NCI-H82 (cell line): Measurements from ENCODE around the gene TMEM269.
"Not testable (repeated sequence)": the region's sequence is repeated elsewhere in the genome, so short reads cannot be mapped to it uniquely, and the experiment has no call there.

ENCODE experiments used
- DNase-seq: peaks from one replicate; lab custom pipeline; 2025; lab: John Stamatoyannopoulos, UW

TMEM269 gene

GRCh38 chr1:42748021-42748420 lies 36.8 kb upstream of the TMEM269 start:
- no peak for DNase-seq

GRCh38 chr1:42748461-42749410 lies 36.1 kb upstream of the TMEM269 start:
- DNase-seq, result no peak

GRCh38 chr1:42750041-42750440 lies 34.8 kb upstream of the TMEM269 start:
- DNase-seq, result no peak

- not testable (repeated sequence) for DNase-seq
Measured at GRCh38 chr1:42751511-42752070, 33.2 kb upstream of the TMEM269 start.

DNA sequence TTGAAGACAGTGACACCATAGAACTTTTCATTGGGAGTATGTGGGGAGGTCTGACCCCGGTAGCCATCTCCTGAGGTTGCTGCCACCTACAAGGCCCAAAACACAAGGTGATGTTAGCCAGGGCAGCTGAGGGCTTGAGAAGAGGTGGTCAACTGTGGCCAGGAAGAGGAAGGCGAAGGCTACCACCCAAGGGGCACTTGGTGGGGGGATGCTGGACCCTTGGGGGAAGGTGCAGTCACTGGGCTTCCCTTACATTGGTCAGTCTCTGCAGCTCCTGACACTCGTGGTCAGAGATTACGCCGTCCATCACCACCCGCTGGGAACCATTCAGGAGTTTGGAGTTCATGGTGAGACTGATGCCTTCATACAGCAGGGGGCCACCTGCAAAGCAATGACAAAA lies 32.5 kb upstream of the TMEM269 start:
- DNase-seq, result no peak

DNA sequence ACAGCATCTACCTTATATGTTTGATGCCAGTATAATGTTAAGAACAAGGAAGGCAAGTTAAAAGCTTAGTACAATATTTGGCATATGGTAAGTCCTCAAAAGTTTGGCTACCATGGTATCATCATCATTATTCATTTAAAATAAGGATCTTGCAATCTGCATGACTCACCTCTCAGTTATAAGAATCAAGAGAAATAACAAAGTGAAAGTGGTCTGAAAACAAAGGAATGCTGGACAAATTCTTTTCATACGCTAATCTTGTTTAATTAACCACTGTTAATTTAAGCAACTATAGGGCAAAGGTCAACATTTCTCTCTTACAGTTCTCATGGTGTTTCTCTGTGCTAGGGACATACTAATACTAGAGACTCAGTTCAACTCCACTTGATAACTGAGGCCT lies 31.7 kb upstream of the TMEM269 start:
- DNase-seq, result no peak

DNA sequence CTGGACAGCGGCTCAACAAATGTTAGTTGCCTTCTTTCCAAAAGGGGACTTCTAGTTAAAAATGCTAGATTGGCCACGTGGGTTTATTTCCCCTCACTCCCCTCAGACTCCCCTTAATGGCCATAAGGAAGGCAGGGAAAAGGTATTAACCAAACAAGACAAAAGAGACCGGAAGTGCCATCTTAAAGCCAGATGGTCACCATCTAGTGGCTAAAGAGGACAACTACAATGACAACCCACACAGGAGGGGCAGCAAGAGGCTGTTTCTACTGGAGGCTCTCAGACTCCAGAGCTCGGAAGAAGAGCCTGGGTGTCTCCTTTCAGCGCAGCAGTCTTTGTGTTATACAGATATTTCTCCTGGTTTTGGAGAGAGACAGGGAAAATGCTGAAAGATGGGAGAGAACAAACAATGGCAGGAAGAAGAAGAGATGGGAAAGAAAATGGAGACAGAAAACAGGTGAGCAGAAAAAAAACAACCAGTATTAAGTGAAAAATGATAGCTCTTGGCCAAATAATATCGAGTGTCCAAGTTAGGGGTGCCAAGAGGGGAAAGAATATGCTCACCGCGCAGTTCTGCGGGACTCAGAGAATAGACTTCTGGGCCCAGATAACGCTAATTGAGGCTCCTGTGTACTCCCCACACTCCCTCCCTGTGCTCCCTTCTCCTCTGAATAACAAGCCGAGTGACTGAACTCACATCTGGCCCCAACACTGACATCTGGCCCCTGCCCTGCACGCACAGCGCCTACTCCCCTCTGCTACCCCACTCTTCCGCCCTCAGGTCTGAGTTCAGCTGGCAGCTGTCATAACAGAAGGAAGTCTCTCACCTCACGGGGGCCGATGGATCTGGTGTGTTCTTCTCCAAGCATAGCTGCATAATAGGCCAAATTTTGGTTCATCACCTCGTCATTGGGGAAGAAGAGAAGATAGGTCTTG lies 27.6 kb upstream of the TMEM269 start:
- DNase-seq, result peak; percentile 94

DNA sequence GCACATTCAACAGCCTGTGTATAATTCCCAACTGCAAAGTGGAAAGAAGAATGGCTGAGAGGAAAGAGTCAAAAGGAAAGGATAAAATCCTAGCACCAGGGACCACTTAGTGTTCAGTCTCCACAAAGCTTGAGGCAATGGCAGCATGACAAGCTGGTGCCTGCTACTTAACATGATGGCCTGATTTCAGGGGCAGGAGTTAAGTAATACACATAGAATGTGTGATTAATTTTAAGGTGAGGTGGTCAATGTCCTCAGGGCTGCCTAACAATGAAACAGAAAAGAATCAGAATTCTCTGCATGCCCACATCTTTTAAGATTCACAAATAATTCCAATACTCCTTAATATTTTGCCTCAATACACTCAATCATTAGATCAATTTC lies 26.9 kb upstream of the TMEM269 start:
- no peak for DNase-seq

DNA sequence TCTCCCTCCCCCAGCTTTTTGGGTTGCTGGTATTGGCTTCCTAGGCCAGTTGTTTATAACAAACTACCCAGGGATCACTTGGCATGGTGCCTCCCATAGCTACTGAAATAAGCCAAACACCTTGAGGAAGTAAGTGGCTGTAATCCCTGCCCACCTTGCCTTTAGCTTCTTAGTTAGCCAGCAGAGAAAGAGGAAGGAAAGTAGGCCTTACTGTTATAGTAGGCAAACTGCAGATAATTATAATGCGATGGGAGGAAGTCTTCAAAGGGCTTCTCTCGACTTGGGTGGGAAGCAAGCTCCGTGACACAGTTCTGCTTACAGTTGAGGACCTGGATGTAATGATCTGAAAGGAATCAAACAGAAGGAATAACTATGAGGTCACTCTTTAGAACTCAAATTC lies 26.1 kb upstream of the TMEM269 start:
- no peak for DNase-seq

- DNase-seq, result no peak
Measured at GRCh38 chr1:42759114-42759513, 25.7 kb upstream of the TMEM269 start.

GRCh38 chr1:42761567-42761966 lies 23.2 kb upstream of the TMEM269 start:
- no peak for DNase-seq

GRCh38 chr1:42762269-42762668 lies 22.5 kb upstream of the TMEM269 start:
- no peak for DNase-seq

- DNase-seq, result no peak
Measured at GRCh38 chr1:42765269-42765668, 19.5 kb upstream of the TMEM269 start.

DNA sequence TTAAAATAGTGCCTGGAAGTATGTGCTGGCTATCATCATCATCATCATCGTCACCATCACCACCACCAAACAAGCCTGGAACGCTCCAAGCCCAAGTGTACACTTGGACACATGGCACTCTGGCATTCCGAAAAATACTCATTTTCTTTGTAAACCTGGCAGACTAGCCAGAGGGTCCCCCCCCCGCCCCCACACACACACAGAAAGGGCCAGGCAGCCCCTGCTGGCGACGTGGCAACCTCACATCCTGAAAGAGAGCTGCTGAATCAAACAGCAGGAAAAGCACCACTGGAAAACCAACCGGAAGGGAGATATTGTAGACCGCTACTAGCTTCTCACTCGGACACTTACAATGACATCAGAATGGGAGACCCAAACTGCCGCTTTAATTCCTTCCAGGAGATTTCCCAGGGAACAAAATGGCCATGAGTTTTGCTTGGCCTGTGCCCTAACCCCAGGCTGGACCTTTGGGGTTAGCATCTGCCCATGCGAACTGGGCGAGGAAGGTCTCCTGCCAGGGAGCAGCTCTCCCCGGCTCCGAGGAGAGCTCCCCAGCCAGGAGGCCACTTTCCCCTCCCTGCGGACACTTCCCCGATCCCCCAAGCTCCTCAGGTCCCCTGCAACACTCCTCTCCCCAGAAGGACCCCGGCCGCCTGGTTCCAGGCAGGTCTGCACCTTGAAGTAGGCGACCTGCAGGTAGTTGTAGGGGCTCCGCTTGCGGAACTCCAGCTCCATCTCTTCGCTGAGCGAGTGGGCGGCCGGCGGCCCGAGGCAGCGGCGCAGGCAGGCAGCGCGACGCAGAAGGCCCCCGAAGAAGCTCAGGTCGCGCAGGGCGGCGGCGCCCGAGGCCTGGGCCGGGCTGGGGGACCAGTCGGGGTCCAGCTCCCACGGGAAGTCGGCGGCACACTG lies 18.7 kb upstream of the TMEM269 start:
- peak; percentile 83 for DNase-seq

DNA sequence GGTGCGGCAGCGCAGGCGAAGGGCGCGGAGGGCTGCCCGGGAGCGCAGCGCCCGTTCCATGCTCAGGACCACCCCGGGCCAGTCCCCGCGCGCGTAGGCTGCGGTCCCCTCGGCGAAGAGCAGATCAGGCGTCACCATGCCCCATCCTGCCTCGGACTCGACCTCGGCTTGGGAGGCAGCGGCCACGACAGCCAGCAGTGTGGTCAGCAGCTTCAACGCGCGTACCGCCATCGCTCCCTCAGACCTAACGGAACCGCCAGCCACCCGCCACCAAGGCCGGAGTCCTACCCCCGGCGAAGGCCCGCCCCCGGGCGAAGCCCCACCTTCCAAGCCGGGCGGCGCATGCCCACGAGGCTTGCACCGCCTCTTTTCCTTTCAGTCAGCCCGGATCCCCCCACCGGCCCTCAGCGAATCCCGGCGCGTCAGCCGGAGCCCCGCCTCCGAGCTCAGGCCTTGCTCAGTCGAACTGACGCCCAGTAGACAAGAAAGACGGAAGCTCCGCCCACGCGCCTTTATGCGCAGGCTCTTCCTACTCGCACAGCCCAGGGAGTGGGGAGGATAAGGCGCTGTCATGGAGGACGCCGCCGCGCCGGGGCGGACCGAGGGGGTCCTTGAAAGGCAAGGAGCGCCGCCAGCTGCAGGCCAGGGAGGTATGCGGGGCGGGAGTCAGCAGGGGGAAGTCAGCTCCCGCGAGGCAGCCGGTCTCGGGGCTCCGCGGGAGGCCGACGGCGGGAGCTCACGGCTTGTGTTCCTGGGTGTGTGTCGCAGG lies 17.9 kb upstream of the TMEM269 start, which contains the start of the genes C1orf50 and P3H1:
C1orf50 (plus strand) TSS at position 509 of the 769 bp plus-strand sequence; CDS start at position 572, 63 bp downstream.
P3H1 (minus strand) TSS at position 288 of the 769 bp plus-strand sequence; CDS start at position 231, 57 bp downstream.
- DNase-seq, result peak; percentile 100

GRCh38 chr1:42767510-42768000 lies 17.2 kb upstream of the TMEM269 start:
- DNase-seq, result peak; percentile 76

DNA sequence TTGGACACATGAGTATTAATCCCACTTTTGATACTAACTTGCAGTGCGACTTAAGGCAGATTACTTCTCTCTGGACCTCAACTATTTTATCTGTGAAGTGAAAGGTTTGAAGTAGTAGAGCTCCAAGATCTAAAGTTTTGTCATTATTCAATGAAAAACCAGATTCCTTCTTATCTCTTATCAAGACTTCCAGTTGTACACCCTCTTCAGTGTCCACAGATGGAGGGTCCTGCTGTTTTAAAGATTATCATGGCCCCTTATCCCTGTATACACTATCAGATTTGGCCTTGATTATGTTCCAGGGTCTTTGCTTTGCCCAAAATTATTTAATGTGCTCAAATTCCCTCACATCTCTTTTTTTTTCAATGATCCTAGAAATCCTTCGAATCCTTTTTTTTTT lies 16.6 kb upstream of the TMEM269 start:
- no peak for DNase-seq

DNA sequence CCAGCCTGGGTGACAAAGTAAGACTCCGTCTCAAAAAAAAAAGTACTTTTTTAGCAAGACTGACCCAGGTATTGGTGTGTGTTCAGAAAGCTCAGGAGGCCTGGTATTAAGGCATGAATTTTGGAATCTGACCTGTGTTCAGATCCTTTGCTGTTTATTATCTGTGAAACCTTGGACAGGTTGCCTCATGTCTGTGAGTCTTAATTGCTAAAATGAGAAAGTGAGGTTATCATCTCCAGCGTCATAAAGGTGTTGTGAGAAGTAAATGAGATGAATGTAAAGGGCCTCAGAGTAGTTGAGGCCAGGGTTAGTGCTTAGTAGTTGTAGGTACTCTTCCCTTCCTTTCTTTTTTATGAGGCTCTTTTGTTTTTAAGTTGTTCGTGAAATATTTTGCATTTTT lies 15.0 kb upstream of the TMEM269 start:
- DNase-seq, result no peak

GRCh38 chr1:42773420-42773819 lies 11.4 kb upstream of the TMEM269 start:
- DNase-seq, result no peak

GRCh38 chr1:42774928-42775526 lies 9.8 kb upstream of the TMEM269 start:
- no peak for DNase-seq
